HL-60/S4 treated with phorbol 12-myristate 13-acetate at 8.2 ng/mL for 4 days and 3 days (cell line): ENCODE data around the gene THSD8.

Experiments used
- in situ Hi-C: fragments of 300-500 bp; cut with MboI; formaldehyde crosslinking; loops from 2 replicates; pipeline ENCODE4 v1.15.0; 2022; ENCODE audit warnings: low sequenced_read_pairs

Gene THSD8

DNA sequence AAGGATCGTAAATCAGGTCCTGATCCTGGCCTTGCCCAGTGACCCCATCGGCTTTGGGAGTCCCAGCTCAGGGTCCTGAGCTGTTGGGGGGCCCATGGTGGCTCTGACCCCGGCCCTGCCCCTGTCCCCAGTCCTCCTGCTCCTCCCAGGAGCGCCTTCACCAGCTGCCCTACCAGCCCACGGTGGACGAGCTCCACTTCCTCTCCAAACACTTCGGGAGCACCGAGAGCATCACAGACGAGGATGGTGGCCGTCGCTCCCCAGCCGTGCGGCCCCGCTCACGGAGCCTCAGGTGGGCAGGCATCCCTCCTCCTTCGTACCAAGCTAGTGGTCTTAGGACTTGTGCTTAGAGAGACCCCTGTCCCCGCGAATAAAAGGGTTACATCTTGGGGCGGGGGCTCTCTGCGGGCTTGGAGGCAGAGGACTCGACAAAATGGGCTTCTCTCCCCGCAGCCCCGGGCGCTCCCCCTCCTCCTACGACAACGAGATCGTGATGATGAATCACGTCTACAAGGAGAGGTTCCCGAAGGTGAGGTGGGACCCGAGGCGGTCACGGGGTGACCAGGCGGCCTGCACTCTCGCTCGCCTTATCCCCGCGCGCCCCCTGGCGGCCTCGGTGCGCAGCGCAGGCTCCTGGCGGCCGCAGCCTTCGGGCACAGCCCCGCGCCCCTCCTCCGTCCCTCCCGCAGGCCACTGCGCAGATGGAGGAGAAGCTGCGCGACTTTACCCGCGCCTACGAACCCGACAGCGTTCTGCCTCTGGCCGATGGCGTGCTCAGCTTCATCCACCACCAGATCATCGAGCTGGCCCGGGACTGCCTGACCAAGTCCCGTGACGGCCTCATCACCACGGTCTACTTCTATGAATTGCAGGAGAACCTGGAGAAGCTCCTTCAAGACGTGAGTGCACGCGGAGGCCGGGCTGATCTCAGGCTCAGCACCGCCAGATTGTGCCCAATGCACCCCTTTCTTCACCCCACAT is 45.6 kb downstream of the THSD8 start:
- in situ Hi-C loops: no loop called here
